T-helper 22 cell (primary cell): ENCODE results near the gene KRT33B.

ENCODE experiments used
- DNase-seq: peaks from one replicate; pipeline ENCODE4 v3.0.0-alpha.2; 2020; ENCODE audit warnings: low read depth

KRT33B gene

GRCh38 chr17:41325126-41325525, 44.5 kb downstream of the KRT33B start:
- no peak for DNase-seq

- no peak for DNase-seq
Observed at GRCh38 chr17:41324180-41325075, 45.2 kb downstream of the KRT33B start.

GRCh38 chr17:41322903-41323895, 46.4 kb downstream of the KRT33B start:
- DNase-seq, result no peak

- no peak for DNase-seq
Observed at GRCh38 chr17:41322094-41322902, 47.3 kb downstream of the KRT33B start.

GRCh38 chr17:41318231-41318630, 51.4 kb downstream of the KRT33B start:
- no peak for DNase-seq

GRCh38 chr17:41315814-41316445, 53.7 kb downstream of the KRT33B start:
- no peak for DNase-seq

GRCh38 chr17:41315204-41315794, 54.3 kb downstream of the KRT33B start, which contains the start of gene KRTAP17-1:
KRTAP17-1 (minus strand) TSS chr17:41315710; CDS start chr17:41315650, 60 bp downstream.
- DNase-seq, result no peak
